H1 (cell line): ENCODE data around the gene MCC. TPM values are rescaled to one million over a fixed set of nuclear protein-coding genes. Genes with fewer than 3 reads are reported as not detected.

Experiments
- GTF2F1 ChIP-seq: IDR thresholded peaks from 2 replicates; pipeline ENCODE4 v1.6.1; 2012; ENCODE audit warnings: low read depth, low read length, improper control_type of control experiment, borderline replicate concordance
- NRF1 ChIP-seq: IDR thresholded peaks from 2 replicates; pipeline ENCODE4 v1.6.1; 2011; ENCODE audit warnings: mild to moderate bottlenecking, low read depth, low read length, improper control_type of control experiment
- RFX5 ChIP-seq: IDR thresholded peaks from 2 replicates; pipeline ENCODE4 v1.6.1; 2011; ENCODE audit warnings: low read depth, low read length, improper control_type of control experiment, borderline replicate concordance
- SIX5 ChIP-seq: IDR thresholded peaks from 2 replicates; pipeline ENCODE4 v1.6.1; 2011; ENCODE audit warnings: mild to moderate bottlenecking, low read depth, low read length
- SP2 ChIP-seq: IDR thresholded peaks from 2 replicates; pipeline ENCODE4 v1.6.1; 2012; ENCODE audit warnings: mild to moderate bottlenecking, low read length, inconsistent platforms
- SRF ChIP-seq: IDR thresholded peaks from 2 replicates; pipeline ENCODE4 v1.6.1; 2011; ENCODE audit warnings: mild to moderate bottlenecking, low read depth, low read length, moderate library complexity
- SUZ12 ChIP-seq: fragments of 200-600 bp; sonication (generic); IDR thresholded peaks from 2 replicates; pipeline ENCODE4 v1.6.1; 2012; ENCODE audit warnings: mild to moderate bottlenecking, inconsistent platforms, low read length, moderate library complexity, mixed read lengths
- TBP ChIP-seq: IDR thresholded peaks from 2 replicates; pipeline ENCODE4 v1.6.1; 2011; ENCODE audit warnings: low read depth, low read length, improper control_type of control experiment
- TEAD4 ChIP-seq: IDR thresholded peaks from 2 replicates; pipeline ENCODE4 v1.6.1; 2012; ENCODE audit warnings: low read depth, low read length, inconsistent platforms, mixed read lengths
- polyA plus RNA-seq, 7 experiments: library from polyadenylated mRNA; depleted of rRNA in 3 of 7; stranded (reverse) in 5 of 7; unstranded in 2 of 7; fragments of >200 nt in 5 of 7; fragments of 200-250 nt in 2 of 7; gene quantifications; 1 replicate in 5 of 7; 2 replicates in 1 of 7; 4 replicates in 1 of 7; pipeline versions ENCODE4 v1.2.1 to v1.2.3, GENCODE V29; 2011 to 2013; ENCODE audit warnings: missing spikeins in 2 of 7, mixed read lengths in 2 of 7
- total RNA-seq: library from RNA; stranded (reverse); fragmentation: NEBNext Ultra II Directional; extraction: Animal tissue kit (Norgen Biotek cat#: 25700); gene quantifications from 2 replicates; pipeline ENCODE4 v1.2.1, GENCODE V29; 2021
- TF ChIP-seq, protein P1 (sequence below): IDR thresholded peaks from 2 replicates; pipeline ENCODE4 v1.6.1; 2012; ENCODE audit warnings: low read length, inconsistent platforms

The MCC gene
- total and polyA plus RNA-seq, 2 of the 8 experiments (the other 6 are each of a cell fraction or from before 2014, with no cell fraction given), result 2.6 to 18.3 TPM

DNA sequence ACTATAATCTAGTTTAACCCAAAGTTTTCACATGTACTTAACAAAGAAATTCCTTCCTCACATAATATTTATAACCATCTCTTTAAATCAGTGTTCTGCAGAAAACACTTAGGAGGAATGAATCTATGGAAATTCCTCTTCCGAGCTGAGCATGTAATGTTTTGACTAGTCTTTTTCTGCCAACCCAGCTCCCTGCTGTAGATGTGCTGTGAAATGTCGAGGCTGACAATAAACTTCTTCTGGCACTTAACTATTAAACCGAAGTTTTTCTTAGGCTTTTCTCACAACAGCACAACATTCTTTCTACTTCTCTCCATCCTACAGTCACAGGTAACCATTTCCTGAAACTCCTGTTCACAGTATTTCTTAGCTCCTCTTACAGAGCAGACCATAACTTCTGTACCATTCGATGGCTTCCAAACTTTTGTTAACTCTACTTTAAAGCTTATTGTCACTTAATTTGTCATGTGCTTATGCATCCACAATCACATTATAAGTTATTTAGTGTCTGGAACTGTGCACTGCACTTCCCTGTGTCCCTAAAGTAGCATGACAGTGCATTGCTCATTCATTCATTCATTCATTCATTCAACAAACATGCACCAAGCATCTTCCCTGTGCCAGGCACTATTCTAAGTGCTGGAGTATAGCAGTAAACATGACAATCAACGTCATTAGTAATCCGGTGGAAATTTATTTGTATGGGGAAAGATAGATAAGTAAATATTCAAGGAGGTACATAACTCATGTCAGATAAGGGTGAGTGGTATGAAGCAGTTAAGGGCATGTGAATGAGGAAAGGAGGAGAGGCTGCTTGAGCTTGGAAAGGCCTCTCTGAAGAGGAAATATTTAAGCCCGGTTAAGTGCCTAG, 108.1 kb downstream of the MCC start (continued):
- TF ChIP-seq, protein P1, sequence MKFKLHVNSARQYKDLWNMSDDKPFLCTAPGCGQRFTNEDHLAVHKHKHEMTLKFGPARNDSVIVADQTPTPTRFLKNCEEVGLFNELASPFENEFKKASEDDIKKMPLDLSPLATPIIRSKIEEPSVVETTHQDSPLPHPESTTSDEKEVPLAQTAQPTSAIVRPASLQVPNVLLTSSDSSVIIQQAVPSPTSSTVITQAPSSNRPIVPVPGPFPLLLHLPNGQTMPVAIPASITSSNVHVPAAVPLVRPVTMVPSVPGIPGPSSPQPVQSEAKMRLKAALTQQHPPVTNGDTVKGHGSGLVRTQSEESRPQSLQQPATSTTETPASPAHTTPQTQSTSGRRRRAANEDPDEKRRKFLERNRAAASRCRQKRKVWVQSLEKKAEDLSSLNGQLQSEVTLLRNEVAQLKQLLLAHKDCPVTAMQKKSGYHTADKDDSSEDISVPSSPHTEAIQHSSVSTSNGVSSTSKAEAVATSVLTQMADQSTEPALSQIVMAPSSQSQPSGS, result no peak
- TF ChIP-seq SUZ12 (no peak), NRF1 (no peak), TEAD4 (no peak), SP2 (no peak), RFX5 (no peak), SIX5 (no peak), GTF2F1 (no peak), TBP (no peak), SRF (no peak)
